ENCODE data around the gene ZNF169. TPM values are rescaled to one million over a fixed set of nuclear protein-coding genes. Genes with fewer than 3 reads are reported as not detected.
"Not testable (repeated sequence)": the region's sequence is repeated elsewhere in the genome, so short reads cannot be mapped to it uniquely, and the experiment has no call there.

The ZNF169 gene
- total and polyA plus RNA-seq, 2 experiments from 2014 or later: 2.4 to 3.1 TPM

DNA sequence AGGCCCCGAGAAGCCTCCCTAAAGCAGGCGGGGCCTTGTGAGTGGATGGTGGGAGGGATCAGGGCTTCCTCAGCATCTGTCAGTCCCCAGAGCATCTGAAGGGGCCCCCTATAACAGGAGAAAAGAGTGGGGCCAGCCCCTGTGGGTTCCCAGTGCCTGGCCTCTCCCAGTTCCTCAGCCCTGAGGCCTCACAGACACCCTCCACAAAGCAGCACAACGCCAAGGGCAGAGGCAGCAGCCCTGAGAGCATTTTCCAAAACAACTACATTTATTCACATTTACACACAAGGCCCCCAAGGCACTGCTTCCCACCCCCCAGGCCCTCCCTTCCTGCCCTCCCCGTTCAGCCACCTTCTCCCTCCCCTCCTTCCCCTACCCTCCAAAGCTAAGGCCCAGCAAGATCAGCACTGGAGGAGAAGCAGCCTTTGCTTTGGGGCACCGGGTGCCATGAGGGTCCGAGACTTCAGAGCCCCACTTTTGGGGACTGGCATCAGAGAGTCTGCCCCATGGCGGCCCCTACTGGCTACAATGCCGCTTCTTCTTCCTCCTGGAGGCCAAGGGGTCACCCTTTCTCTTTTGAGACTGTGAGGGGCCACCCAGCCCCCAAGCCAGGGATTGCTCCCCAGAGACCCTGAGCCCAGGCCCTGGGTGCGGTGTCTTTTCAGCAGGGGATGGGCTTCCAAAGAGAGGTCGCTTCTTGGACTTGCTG, 59.0 kb downstream of the ZNF169 start:
- WGBS (ENCODE audit: low lambda C conversion rate, missing lambda C conversion rate): no CpG with 5 or more reads among the region's 10 CpGs
- not testable (repeated sequence) for H3K4me3 ChIP-seq; DNase-seq (ENCODE audit: low spot score); H3K36me3 ChIP-seq (replicated peaks; ENCODE audit: insufficient read depth, low read depth); H2AFZ ChIP-seq; H3K27me3 ChIP-seq; H3K9me3 ChIP-seq (ENCODE audit: low read depth); H3K4me1 ChIP-seq (ENCODE audit: insufficient read depth); H4K20me1 ChIP-seq (ENCODE audit: insufficient read depth, poor library complexity, severe bottlenecking); H3K79me2 ChIP-seq; H3K27ac ChIP-seq; H3K4me2 ChIP-seq; H3K9me2 ChIP-seq (replicated peaks; ENCODE audit: insufficient read depth)

DNA sequence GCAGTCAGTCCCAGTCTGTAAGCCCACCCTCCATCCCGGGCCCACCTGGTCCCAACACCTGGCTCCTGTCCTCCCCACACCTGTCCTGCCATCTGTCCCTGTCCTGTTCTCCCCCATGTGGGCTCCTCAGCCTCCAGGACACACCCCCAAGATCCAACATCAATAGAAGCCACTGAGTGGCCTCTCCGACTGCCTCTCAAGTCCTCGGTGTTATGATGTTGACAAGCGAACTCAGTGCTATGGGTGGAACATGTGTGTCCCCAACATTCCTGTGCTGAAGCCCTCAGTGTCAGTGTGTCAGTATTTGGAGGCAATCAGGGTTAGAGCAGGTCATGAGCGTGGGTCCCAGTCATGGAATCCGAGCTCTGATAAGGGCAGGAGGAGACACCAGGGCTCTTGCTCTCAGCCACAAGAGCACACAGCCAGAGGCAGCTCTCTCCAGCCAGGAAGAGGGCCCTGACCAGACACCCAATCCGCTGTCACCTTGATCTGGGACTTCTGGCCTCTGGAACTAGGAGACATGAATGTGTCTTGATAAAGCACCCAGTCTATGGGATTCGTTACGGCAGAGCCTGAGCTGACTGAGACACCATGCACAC, 63.3 kb downstream of the ZNF169 start:
- H3K27me3 ChIP-seq; H3K4me3 ChIP-seq; H3K79me2 ChIP-seq; H3K4me2 ChIP-seq; H2AFZ ChIP-seq; H4K20me1 ChIP-seq (ENCODE audit: insufficient read depth, poor library complexity, severe bottlenecking); H3K27ac ChIP-seq; H3K9me2 ChIP-seq (replicated peaks; ENCODE audit: insufficient read depth); H3K9me3 ChIP-seq (ENCODE audit: low read depth); H3K36me3 ChIP-seq (replicated peaks; ENCODE audit: insufficient read depth, low read depth); H3K4me1 ChIP-seq (ENCODE audit: insufficient read depth); DNase-seq (ENCODE audit: low spot score): not testable (repeated sequence)
- 87% methylated on average over 5 of the region's 9 CpGs for WGBS (ENCODE audit: low lambda C conversion rate, missing lambda C conversion rate)

- not testable (repeated sequence) for H3K36me3 ChIP-seq (replicated peaks; ENCODE audit: insufficient read depth, low read depth); H3K79me2 ChIP-seq; H3K27ac ChIP-seq; H3K4me3 ChIP-seq; H3K4me1 ChIP-seq (ENCODE audit: insufficient read depth); DNase-seq (ENCODE audit: low spot score); H4K20me1 ChIP-seq (ENCODE audit: insufficient read depth, poor library complexity, severe bottlenecking); H3K9me2 ChIP-seq (replicated peaks; ENCODE audit: insufficient read depth); H3K27me3 ChIP-seq; H3K9me3 ChIP-seq (ENCODE audit: low read depth); H3K4me2 ChIP-seq; H2AFZ ChIP-seq
- WGBS (ENCODE audit: low lambda C conversion rate, missing lambda C conversion rate): 89% methylated on average over 10 of the region's 18 CpGs
These were observed 64.2 kb downstream of the ZNF169 start for GRCh38 chr9:94323153-94323798.

- H3K4me3 ChIP-seq; H3K36me3 ChIP-seq (replicated peaks; ENCODE audit: insufficient read depth, low read depth); H3K79me2 ChIP-seq; H3K9me2 ChIP-seq (replicated peaks; ENCODE audit: insufficient read depth); H2AFZ ChIP-seq; H3K4me1 ChIP-seq (ENCODE audit: insufficient read depth); H3K27me3 ChIP-seq; DNase-seq (ENCODE audit: low spot score); H3K9me3 ChIP-seq (ENCODE audit: low read depth); H3K4me2 ChIP-seq; H4K20me1 ChIP-seq (ENCODE audit: insufficient read depth, poor library complexity, severe bottlenecking); H3K27ac ChIP-seq: not testable (repeated sequence)
- 63% methylated on average over 15 of the region's 16 CpGs for WGBS (ENCODE audit: low lambda C conversion rate, missing lambda C conversion rate)
These were observed 66.5 kb downstream of the ZNF169 start for GRCh38 chr9:94325583-94325982.

DNA sequence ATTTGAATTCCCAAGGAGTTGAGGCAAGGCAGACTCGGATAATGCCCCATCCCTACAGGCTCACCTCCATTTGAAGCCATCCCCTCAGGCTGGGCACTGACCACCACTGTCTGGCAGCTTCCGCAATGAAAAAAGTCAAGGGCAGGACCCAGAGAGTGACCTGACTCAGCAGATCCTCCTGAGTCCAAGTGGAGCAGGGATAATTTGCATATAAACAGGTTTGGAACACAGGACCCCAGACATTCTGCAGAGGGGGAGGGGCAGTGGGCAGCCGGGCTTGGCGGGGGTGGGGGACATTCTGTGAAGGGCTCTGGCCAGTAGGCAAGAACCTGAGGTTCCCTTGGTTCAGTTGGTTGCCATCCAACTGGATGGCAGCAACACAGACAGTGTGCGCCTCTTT, 69.4 kb downstream of the ZNF169 start, which contains the start of gene NUTM2F:
Gene NUTM2F (minus strand): TSS at position 101 of the 400 bp plus-strand sequence. CDS start 21 bp downstream, at position 80.
- not testable (repeated sequence) for H3K27me3 ChIP-seq; H3K9me2 ChIP-seq (replicated peaks; ENCODE audit: insufficient read depth); H3K36me3 ChIP-seq (replicated peaks; ENCODE audit: insufficient read depth, low read depth); H3K79me2 ChIP-seq; H3K27ac ChIP-seq; H3K4me1 ChIP-seq (ENCODE audit: insufficient read depth); H3K4me2 ChIP-seq; H3K9me3 ChIP-seq (ENCODE audit: low read depth); DNase-seq (ENCODE audit: low spot score); H4K20me1 ChIP-seq (ENCODE audit: insufficient read depth, poor library complexity, severe bottlenecking); H2AFZ ChIP-seq; H3K4me3 ChIP-seq
- 93% methylated on average over 2 of the region's 5 CpGs for WGBS (ENCODE audit: low lambda C conversion rate, missing lambda C conversion rate)

GRCh38 chr9:94336445-94336844, 77.3 kb downstream of the ZNF169 start:
- not testable (repeated sequence) for H3K4me2 ChIP-seq; H3K27ac ChIP-seq; H3K36me3 ChIP-seq (replicated peaks; ENCODE audit: insufficient read depth, low read depth); H3K4me3 ChIP-seq; H3K79me2 ChIP-seq; H2AFZ ChIP-seq; H3K27me3 ChIP-seq; H3K4me1 ChIP-seq (ENCODE audit: insufficient read depth); H4K20me1 ChIP-seq (ENCODE audit: insufficient read depth, poor library complexity, severe bottlenecking); DNase-seq (ENCODE audit: low spot score); H3K9me2 ChIP-seq (replicated peaks; ENCODE audit: insufficient read depth); H3K9me3 ChIP-seq (ENCODE audit: low read depth)
- 89% methylated on average over 4 of the region's 4 CpGs for WGBS (ENCODE audit: low lambda C conversion rate, missing lambda C conversion rate)

DNA sequence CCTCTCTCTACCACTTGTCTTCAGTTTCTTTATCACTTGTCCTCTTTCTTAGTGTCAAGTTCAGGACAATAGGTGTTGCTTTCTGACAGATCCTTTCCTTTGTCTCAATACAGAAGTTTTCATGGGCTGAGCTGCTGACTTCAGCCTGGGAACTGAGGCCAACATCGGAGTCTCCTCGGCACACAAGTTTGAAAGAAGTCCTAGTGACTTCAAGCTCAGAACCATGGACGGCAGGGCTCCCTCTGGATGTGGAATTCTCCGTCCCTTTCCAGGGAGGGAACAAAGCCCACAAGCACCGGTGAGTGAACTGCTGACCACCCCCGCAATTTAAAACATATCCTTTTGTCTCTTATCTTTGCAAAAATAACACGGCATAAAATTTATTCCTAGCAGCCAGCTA, 79.6 kb downstream of the ZNF169 start:
- not testable (repeated sequence) for H3K9me3 ChIP-seq (ENCODE audit: low read depth); H4K20me1 ChIP-seq (ENCODE audit: insufficient read depth, poor library complexity, severe bottlenecking); H3K4me2 ChIP-seq; H3K27me3 ChIP-seq; H3K4me3 ChIP-seq; H3K36me3 ChIP-seq (replicated peaks; ENCODE audit: insufficient read depth, low read depth); H3K9me2 ChIP-seq (replicated peaks; ENCODE audit: insufficient read depth); H3K79me2 ChIP-seq; H3K4me1 ChIP-seq (ENCODE audit: insufficient read depth); H2AFZ ChIP-seq; H3K27ac ChIP-seq; DNase-seq (ENCODE audit: low spot score)
- 44% methylated on average over 6 of the region's 7 CpGs for WGBS (ENCODE audit: low lambda C conversion rate, missing lambda C conversion rate)

DNA sequence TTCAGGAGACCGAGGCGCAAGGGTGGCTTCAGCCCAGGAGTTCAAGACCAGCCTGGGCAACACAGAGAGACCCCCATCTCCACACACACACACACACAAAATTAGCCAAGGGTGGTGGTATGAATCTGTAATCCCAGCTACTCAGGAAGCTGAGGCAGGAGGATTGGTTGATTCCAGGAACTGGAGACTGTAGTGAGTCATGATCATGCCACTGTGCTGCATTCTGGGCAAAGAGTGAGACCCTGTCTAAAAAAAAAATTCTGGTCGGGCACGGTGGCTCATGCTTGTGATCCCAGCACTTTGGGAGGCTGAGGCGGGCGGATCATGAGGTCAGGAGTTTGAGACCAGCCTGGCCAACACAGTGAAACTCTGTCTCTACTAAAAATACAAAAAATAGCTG, 80.6 kb downstream of the ZNF169 start:
- not testable (repeated sequence) for H3K4me3 ChIP-seq; H3K36me3 ChIP-seq (replicated peaks; ENCODE audit: insufficient read depth, low read depth); H3K9me3 ChIP-seq (ENCODE audit: low read depth); DNase-seq (ENCODE audit: low spot score); H2AFZ ChIP-seq; H3K4me1 ChIP-seq (ENCODE audit: insufficient read depth); H3K4me2 ChIP-seq; H3K27ac ChIP-seq; H3K27me3 ChIP-seq; H4K20me1 ChIP-seq (ENCODE audit: insufficient read depth, poor library complexity, severe bottlenecking); H3K79me2 ChIP-seq; H3K9me2 ChIP-seq (replicated peaks; ENCODE audit: insufficient read depth)
- WGBS (ENCODE audit: low lambda C conversion rate, missing lambda C conversion rate): 92% methylated on average over 6 of the region's 6 CpGs

GRCh38 chr9:94340750-94341149, 81.7 kb downstream of the ZNF169 start:
- WGBS (ENCODE audit: low lambda C conversion rate, missing lambda C conversion rate): 89% methylated on average over 5 of the region's 6 CpGs
- H3K4me3 ChIP-seq: not testable (repeated sequence)

More at GRCh38 chr9:94340750-94341149, 81.7 kb downstream of the ZNF169 start:
- H3K4me1 ChIP-seq (ENCODE audit: insufficient read depth); H4K20me1 ChIP-seq (ENCODE audit: insufficient read depth, poor library complexity, severe bottlenecking); H3K79me2 ChIP-seq; DNase-seq (ENCODE audit: low spot score); H3K9me3 ChIP-seq (ENCODE audit: low read depth); H3K27ac ChIP-seq; H3K9me2 ChIP-seq (replicated peaks; ENCODE audit: insufficient read depth); H2AFZ ChIP-seq; H3K36me3 ChIP-seq (replicated peaks; ENCODE audit: insufficient read depth, low read depth); H3K27me3 ChIP-seq; H3K4me2 ChIP-seq: not testable (repeated sequence)

Measured in hepatocyte (in vitro differentiated cells).